ENCODE data around the gene FASTKD1. TPM values are rescaled to one million over a fixed set of nuclear protein-coding genes. Genes with fewer than 3 reads are reported as not detected.
"Not testable (repeated sequence)": the region's sequence is repeated elsewhere in the genome, so short reads cannot be mapped to it uniquely, and the experiment has no call there.

Gene FASTKD1
- total and polyA plus RNA-seq, 2 donors (not counting 1 experiment from before 2014, with no cell fraction given) = 8.5 to 31.0 TPM

DNA sequence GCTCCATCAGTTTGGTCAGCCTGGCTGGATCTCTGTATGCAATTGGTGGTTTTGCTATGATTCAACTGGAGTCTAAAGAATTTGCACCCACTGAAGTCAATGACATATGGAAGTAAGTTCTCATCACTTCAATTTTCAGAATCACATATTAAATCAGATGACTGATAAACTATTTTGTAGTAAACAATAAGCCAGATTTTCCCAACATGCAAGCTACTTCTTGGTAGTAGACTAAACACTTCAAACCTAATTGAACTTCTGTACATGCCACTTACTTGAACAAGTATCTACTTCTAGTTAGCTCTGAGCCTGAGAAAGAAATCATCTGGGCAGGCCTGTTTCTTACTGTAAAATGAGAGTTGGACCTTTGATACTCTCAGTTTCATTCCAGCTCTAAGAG lies 52.8 kb downstream of the FASTKD1 start:
- Histone ChIP-seq H3K79me2 (ENCODE audit: control insufficient read depth, insufficient read depth, low read length) (no peaks in the 10 kb centered on the region), H3K4me1 (ENCODE audit: control insufficient read depth in 2 of 2, insufficient read depth in 2 of 2, low read length in 2 of 2) (no peaks in the 10 kb centered on the region), H3K9me3 (ENCODE audit: control extremely low read depth in 1 of 3, control insufficient read depth in 2 of 3, insufficient read depth in 1 of 3, low read length in 2 of 3) (no peaks in the 10 kb centered on the region), H3K9ac (ENCODE audit: low read length) (no peak overlapping the region), H3K27me3 (replicated peaks in 1 of 4; ENCODE audit: control extremely low read depth in 1 of 4, control insufficient read depth in 3 of 4, insufficient read depth in 4 of 4, low read length in 3 of 4) (no peaks in the 10 kb centered on the region), H2AFZ (ENCODE audit: insufficient read depth, low read depth, low read length, poor library complexity, severe bottlenecking) (no peak overlapping the region), H3K27ac (ENCODE audit: low read length in 2 of 2) (no peak overlapping the region), H3K4me3 (ENCODE audit: control extremely low read depth in 1 of 5, extremely low read depth in 1 of 5, insufficient read depth in 1 of 5, low read depth in 2 of 5, low read length in 4 of 5) (no peak overlapping the region), H3K36me3 (replicated peaks in 1 of 2; ENCODE audit: control extremely low read depth in 1 of 2, control insufficient read depth in 1 of 2, extremely low read depth in 1 of 2, insufficient read depth in 2 of 2, low read length in 1 of 2) (no peaks in the 10 kb centered on the region), H4K20me1 (ENCODE audit: control insufficient read depth, insufficient read depth, low read length, poor library complexity, severe bottlenecking) (no peaks in the 10 kb centered on the region), H3K4me2 (replicated peaks; ENCODE audit: low read depth, low read length, poor library complexity, severe bottlenecking) (no peak overlapping the region)
- ChIA-PET POLR2A (no interaction called here), CTCF (interaction anchor here (0.7 kb wide), 1 partner anchor 7 kb away, joined by 3 read pairs; no protein-coding TSS in a partner anchor)
- Mint-ChIP-seq H3K4me1 (no peaks in the 10 kb centered on the region), H3K4me3 (no peak overlapping the region), H3K27ac (no peak overlapping the region), H3K27me3 (no peaks in the 10 kb centered on the region), H3K9me3 (ENCODE audit: insufficient read depth) (no peaks in the 10 kb centered on the region)
- ATAC-seq (ENCODE audit: low read depth) (no peak), DNase-seq (no peak)
- intact Hi-C loops (cut with micrococcal nuclease) = no loop called here
- TF ChIP-seq EZH2 (IDR thresholded peaks at IDR 0.05; ENCODE audit: borderline replicate concordance, insufficient read depth, low read depth, low read length, poor library complexity, severe bottlenecking) = no peak
- TF ChIP-seq, protein P1, sequence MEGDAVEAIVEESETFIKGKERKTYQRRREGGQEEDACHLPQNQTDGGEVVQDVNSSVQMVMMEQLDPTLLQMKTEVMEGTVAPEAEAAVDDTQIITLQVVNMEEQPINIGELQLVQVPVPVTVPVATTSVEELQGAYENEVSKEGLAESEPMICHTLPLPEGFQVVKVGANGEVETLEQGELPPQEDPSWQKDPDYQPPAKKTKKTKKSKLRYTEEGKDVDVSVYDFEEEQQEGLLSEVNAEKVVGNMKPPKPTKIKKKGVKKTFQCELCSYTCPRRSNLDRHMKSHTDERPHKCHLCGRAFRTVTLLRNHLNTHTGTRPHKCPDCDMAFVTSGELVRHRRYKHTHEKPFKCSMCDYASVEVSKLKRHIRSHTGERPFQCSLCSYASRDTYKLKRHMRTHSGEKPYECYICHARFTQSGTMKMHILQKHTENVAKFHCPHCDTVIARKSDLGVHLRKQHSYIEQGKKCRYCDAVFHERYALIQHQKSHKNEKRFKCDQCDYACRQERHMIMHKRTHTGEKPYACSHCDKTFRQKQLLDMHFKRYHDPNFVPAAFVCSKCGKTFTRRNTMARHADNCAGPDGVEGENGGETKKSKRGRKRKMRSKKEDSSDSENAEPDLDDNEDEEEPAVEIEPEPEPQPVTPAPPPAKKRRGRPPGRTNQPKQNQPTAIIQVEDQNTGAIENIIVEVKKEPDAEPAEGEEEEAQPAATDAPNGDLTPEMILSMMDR (IDR thresholded peaks at IDR 0.05) = no peak

DNA sequence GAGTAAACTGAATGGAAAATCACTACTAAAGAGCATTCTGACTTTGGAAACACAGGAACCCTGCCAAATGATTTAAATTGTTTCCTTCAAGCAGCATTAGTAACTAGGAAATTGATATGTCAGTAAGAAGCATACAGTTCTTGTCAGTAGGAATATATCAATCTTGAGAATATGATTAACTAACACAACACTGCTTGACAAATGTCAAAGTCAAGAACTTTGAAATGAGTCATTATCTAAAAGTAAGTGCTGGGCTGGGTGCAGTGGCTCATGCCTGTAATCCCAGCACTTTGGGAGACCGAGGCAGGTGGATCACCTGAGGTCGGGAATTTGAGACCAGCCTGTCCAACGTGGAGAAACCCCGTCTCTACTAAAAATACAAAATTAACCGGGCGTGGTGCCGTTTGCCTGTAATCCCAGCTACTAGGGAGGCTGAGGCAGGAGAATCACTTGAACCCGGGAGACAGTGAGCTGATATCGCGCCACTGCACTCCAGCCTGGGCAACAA lies 57.1 kb downstream of the FASTKD1 start:
- H3K27ac ChIP-seq (ENCODE audit: low read length in 2 of 2); H3K27me3 Mint-ChIP-seq; H3K4me1 Mint-ChIP-seq; H3K27ac Mint-ChIP-seq; H3K4me3 Mint-ChIP-seq; H3K79me2 ChIP-seq (ENCODE audit: control insufficient read depth, insufficient read depth, low read length); H2AFZ ChIP-seq (ENCODE audit: insufficient read depth, low read depth, low read length, poor library complexity, severe bottlenecking); H3K36me3 ChIP-seq (replicated peaks in 1 of 2; ENCODE audit: control extremely low read depth in 1 of 2, control insufficient read depth in 1 of 2, extremely low read depth in 1 of 2, insufficient read depth in 2 of 2, low read length in 1 of 2); CTCF ChIA-PET; H3K27me3 ChIP-seq (replicated peaks in 1 of 4; ENCODE audit: control extremely low read depth in 1 of 4, control insufficient read depth in 3 of 4, insufficient read depth in 4 of 4, low read length in 3 of 4); intact Hi-C loops (cut with micrococcal nuclease); H3K9me3 Mint-ChIP-seq (ENCODE audit: insufficient read depth); H3K4me2 ChIP-seq (replicated peaks; ENCODE audit: low read depth, low read length, poor library complexity, severe bottlenecking); ATAC-seq (ENCODE audit: low read depth); DNase-seq; H3K9me3 ChIP-seq (ENCODE audit: control extremely low read depth in 1 of 3, control insufficient read depth in 2 of 3, insufficient read depth in 1 of 3, low read length in 2 of 3); POLR2A ChIA-PET; H3K4me1 ChIP-seq (ENCODE audit: control insufficient read depth in 2 of 2, insufficient read depth in 2 of 2, low read length in 2 of 2); H3K4me3 ChIP-seq (ENCODE audit: control extremely low read depth in 1 of 5, extremely low read depth in 1 of 5, insufficient read depth in 1 of 5, low read depth in 2 of 5, low read length in 4 of 5); H4K20me1 ChIP-seq (ENCODE audit: control insufficient read depth, insufficient read depth, low read length, poor library complexity, severe bottlenecking); H3K9ac ChIP-seq (ENCODE audit: low read length): not testable (repeated sequence)
- WGBS (ENCODE audit: insufficient coverage) = no CpG with 5 or more reads among the region's 10 CpGs

DNA sequence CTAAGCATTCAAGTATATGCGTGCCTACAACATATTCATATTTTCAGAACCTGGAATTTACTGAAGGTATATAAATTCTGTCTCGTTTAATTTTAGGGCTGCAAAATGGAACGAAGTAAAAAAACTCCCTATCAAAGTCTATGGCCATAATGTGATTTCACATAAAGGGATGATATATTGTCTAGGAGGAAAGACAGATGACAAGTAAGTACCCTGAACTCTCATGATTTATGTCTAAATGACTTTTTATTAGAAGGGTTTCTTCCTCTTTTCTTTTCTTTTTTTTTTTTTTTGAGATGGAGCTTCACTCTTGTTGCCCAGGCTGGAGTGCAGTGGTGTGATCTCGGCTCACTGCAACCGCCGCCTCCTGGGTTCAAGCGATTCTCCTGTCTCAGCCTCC lies 58.9 kb downstream of the FASTKD1 start:
- H3K4me1 Mint-ChIP-seq; H4K20me1 ChIP-seq (ENCODE audit: control insufficient read depth, insufficient read depth, low read length, poor library complexity, severe bottlenecking); intact Hi-C loops (cut with micrococcal nuclease); H3K79me2 ChIP-seq (ENCODE audit: control insufficient read depth, insufficient read depth, low read length); H3K4me3 ChIP-seq (ENCODE audit: control extremely low read depth in 1 of 5, extremely low read depth in 1 of 5, insufficient read depth in 1 of 5, low read depth in 2 of 5, low read length in 4 of 5); H3K4me3 Mint-ChIP-seq; ATAC-seq (ENCODE audit: low read depth); H3K4me2 ChIP-seq (replicated peaks; ENCODE audit: low read depth, low read length, poor library complexity, severe bottlenecking); POLR2A ChIA-PET; H3K27ac ChIP-seq (ENCODE audit: low read length in 2 of 2); H3K27me3 ChIP-seq (replicated peaks in 1 of 4; ENCODE audit: control extremely low read depth in 1 of 4, control insufficient read depth in 3 of 4, insufficient read depth in 4 of 4, low read length in 3 of 4); DNase-seq; H3K9me3 Mint-ChIP-seq (ENCODE audit: insufficient read depth); H2AFZ ChIP-seq (ENCODE audit: insufficient read depth, low read depth, low read length, poor library complexity, severe bottlenecking); H3K4me1 ChIP-seq (ENCODE audit: control insufficient read depth in 2 of 2, insufficient read depth in 2 of 2, low read length in 2 of 2); H3K9me3 ChIP-seq (ENCODE audit: control extremely low read depth in 1 of 3, control insufficient read depth in 2 of 3, insufficient read depth in 1 of 3, low read length in 2 of 3); H3K36me3 ChIP-seq (replicated peaks in 1 of 2; ENCODE audit: control extremely low read depth in 1 of 2, control insufficient read depth in 1 of 2, extremely low read depth in 1 of 2, insufficient read depth in 2 of 2, low read length in 1 of 2); H3K9ac ChIP-seq (ENCODE audit: low read length); H3K27me3 Mint-ChIP-seq; H3K27ac Mint-ChIP-seq: not testable (repeated sequence)
- CTCF ChIA-PET = interaction anchor here (1.3 kb wide), 1 partner anchor 14 kb away, joined by 4 read pairs; no protein-coding TSS in a partner anchor
- 100% methylated on average over 3 of the region's 7 CpGs for WGBS (ENCODE audit: insufficient coverage)

Data from B cell (primary cell).